ENCODE data around the gene ZDHHC9.

- TF ChIP-seq CTCF (IDR thresholded peaks at IDR 0.05) (no peak), EZH2 (IDR thresholded peaks at IDR 0.05; ENCODE audit: borderline replicate concordance, insufficient read depth, low read depth, low read length, poor library complexity, severe bottlenecking) (no peak)
Measured at GRCh38 chrX:129797251-129797906, 46.3 kb downstream of the ZDHHC9 start.
